ENCODE results near the gene COL17A1. TPM values are rescaled to one million over a fixed set of nuclear protein-coding genes. Genes with fewer than 3 reads are reported as not detected.

Gene COL17A1
- polyA plus RNA-seq, 1 donor (not counting 4 experiments of a cell fraction or from before 2014, with no cell fraction given): 2,386 TPM

- H3K9me3 ChIP-seq (ENCODE audit: control insufficient read depth, low read depth, low read length): no peaks in the 10 kb centered on the region
- H2AFZ ChIP-seq (ENCODE audit: control insufficient read depth, low read length): no peak overlapping the region
- H3K4me2 ChIP-seq (ENCODE audit: control insufficient read depth, extremely low read depth, insufficient read depth, low read depth, low read length): no peak overlapping the region
- H3K79me2 ChIP-seq (ENCODE audit: control insufficient read depth, insufficient read depth, low read length): peaks cover 2% of the 10 kb centered on the region
- TF ChIP-seq CTCF (optimal IDR thresholded peaks at IDR 0.05 in 1 of 3, IDR thresholded peaks at IDR 0.05 in 1 of 3, conservative IDR thresholded peaks at IDR 0.05 in 1 of 3; ENCODE audit: extremely low read depth in 1 of 3, insufficient read depth in 2 of 3, low read length in 3 of 3) (no peak), EZH2 (IDR thresholded peaks at IDR 0.05; ENCODE audit: low read length) (no peak)
- no peaks in the 10 kb centered on the region for H3K9me1 ChIP-seq (ENCODE audit: control insufficient read depth, extremely low read depth, insufficient read depth, low read length)
- H3K36me3 ChIP-seq (ENCODE audit: control insufficient read depth in 2 of 2, extremely low read depth in 1 of 2, insufficient read depth in 2 of 2, low read length in 2 of 2): peaks cover 8 to 10% of the 10 kb centered on the region in 2 experiments
- no peak overlapping the region for H3K9ac ChIP-seq (ENCODE audit: control insufficient read depth, extremely low read depth, insufficient read depth, low read length)
- no peak overlapping the region for H3K4me3 ChIP-seq (ENCODE audit: control insufficient read depth in 2 of 3, extremely low read depth in 1 of 3, insufficient read depth in 2 of 3, low read depth in 1 of 3, low read length in 3 of 3)
- dilution Hi-C loops (cut with MboI; ENCODE audit: extremely low pct_ligation_motif_present, low sequenced_read_pairs): no loop called here
- no peaks in the 10 kb centered on the region for H3K4me1 ChIP-seq (ENCODE audit: control insufficient read depth, extremely low read depth, insufficient read depth, low read length)
- H3K27ac ChIP-seq (ENCODE audit: control insufficient read depth, insufficient read depth, low read length): no peak overlapping the region
- H3K27me3 ChIP-seq (ENCODE audit: control insufficient read depth, extremely low read depth, insufficient read depth, low read length): no peaks in the 10 kb centered on the region
- DNase-seq (ENCODE audit: low read depth, low spot score) (no peak), FAIRE-seq (no peak)
- H4K20me1 ChIP-seq (ENCODE audit: control insufficient read depth, extremely low read depth, insufficient read depth, low read length): no peaks in the 10 kb centered on the region
These were observed 73.8 kb downstream of the COL17A1 start for GRCh38 chr10:104011904-104012303.

- Histone ChIP-seq H3K27me3 (ENCODE audit: control insufficient read depth, extremely low read depth, insufficient read depth, low read length) (no peaks in the 10 kb centered on the region), H3K36me3 (ENCODE audit: control insufficient read depth in 2 of 2, extremely low read depth in 1 of 2, insufficient read depth in 2 of 2, low read length in 2 of 2) (peaks cover 27 to 30% of the 10 kb centered on the region in 2 experiments), H3K9me3 (ENCODE audit: control insufficient read depth, low read depth, low read length) (no peaks in the 10 kb centered on the region), H3K9ac (ENCODE audit: control insufficient read depth, extremely low read depth, insufficient read depth, low read length) (no peak overlapping the region), H3K4me2 (ENCODE audit: control insufficient read depth, extremely low read depth, insufficient read depth, low read depth, low read length) (no peak overlapping the region), H3K4me1 (ENCODE audit: control insufficient read depth, extremely low read depth, insufficient read depth, low read length) (no peaks in the 10 kb centered on the region), H3K79me2 (ENCODE audit: control insufficient read depth, insufficient read depth, low read length) (no peaks in the 10 kb centered on the region), H2AFZ (ENCODE audit: control insufficient read depth, low read length) (no peak overlapping the region), H3K27ac (ENCODE audit: control insufficient read depth, insufficient read depth, low read length) (no peak overlapping the region), H3K4me3 (ENCODE audit: control insufficient read depth in 2 of 3, extremely low read depth in 1 of 3, insufficient read depth in 2 of 3, low read depth in 1 of 3, low read length in 3 of 3) (no peak overlapping the region), H3K9me1 (ENCODE audit: control insufficient read depth, extremely low read depth, insufficient read depth, low read length) (no peaks in the 10 kb centered on the region), H4K20me1 (ENCODE audit: control insufficient read depth, extremely low read depth, insufficient read depth, low read length) (no peaks in the 10 kb centered on the region)
- DNase-seq (ENCODE audit: low read depth, low spot score) (no peak), FAIRE-seq (no peak)
- TF ChIP-seq EZH2 (IDR thresholded peaks at IDR 0.05; ENCODE audit: low read length): no peak
- TF ChIP-seq CTCF (optimal IDR thresholded peaks at IDR 0.05 in 1 of 3, IDR thresholded peaks at IDR 0.05 in 1 of 3, conservative IDR thresholded peaks at IDR 0.05 in 1 of 3; ENCODE audit: extremely low read depth in 1 of 3, insufficient read depth in 2 of 3, low read length in 3 of 3): no peak
- dilution Hi-C loops (cut with MboI; ENCODE audit: extremely low pct_ligation_motif_present, low sequenced_read_pairs): no loop called here
These were observed 80.4 kb downstream of the COL17A1 start for GRCh38 chr10:104005172-104005863.
